ENCODE measurements around the gene VGLL4.
A peak's percentile ranks its signal among the peaks of the same experiment; 100 is the strongest.

The VGLL4 gene

GRCh38 chr3:11591391-11592282 is 52.1 kb downstream of the VGLL4 start:
- Histone ChIP-seq H3K79me2 (peaks cover 51% of the 10 kb centered on the region), H2AFZ (peak overlapping the region; percentile 85), H3K9me3 (ENCODE audit: control insufficient read depth, low read length) (no peaks in the 10 kb centered on the region), H3K27me3 (ENCODE audit: control insufficient read depth, insufficient read depth, low read length) (no peaks in the 10 kb centered on the region), H3K9ac (no peak overlapping the region), H3K4me1 (peaks cover 29% of the 10 kb centered on the region), H3K36me3 (ENCODE audit: control insufficient read depth, insufficient read depth, low read length) (no peaks in the 10 kb centered on the region), H3K4me2 (ENCODE audit: low read length) (peak overlapping the region; percentile 20), H3K27ac (peak overlapping the region; percentile 83), H3K4me3 (ENCODE audit: low read depth, low read length) (no peak overlapping the region)
- no peak for TF ChIP-seq CTCF (IDR thresholded peaks at IDR 0.05)

DNA sequence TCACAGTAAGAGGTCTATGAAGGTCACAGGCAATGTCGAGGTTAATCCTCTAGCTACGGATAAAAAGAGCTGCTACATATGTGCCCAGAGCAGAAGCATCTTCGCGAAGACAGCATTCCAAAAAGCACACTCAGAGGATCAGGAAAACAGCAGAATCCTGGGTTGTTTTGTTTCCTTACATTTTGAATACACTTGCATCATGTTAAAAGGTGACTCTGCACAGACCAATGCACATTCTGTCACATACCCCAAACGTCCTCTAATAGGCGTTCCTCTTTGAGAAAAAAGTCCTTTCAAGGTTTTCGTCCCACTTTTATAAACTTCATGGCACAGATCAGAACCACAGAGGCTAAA is 52.7 kb downstream of the VGLL4 start:
- Histone ChIP-seq H3K4me1 (peaks cover 29% of the 10 kb centered on the region), H3K27ac (peak overlapping the region; percentile 83)
- TF ChIP-seq CTCF (IDR thresholded peaks at IDR 0.05), result no peak

DNA sequence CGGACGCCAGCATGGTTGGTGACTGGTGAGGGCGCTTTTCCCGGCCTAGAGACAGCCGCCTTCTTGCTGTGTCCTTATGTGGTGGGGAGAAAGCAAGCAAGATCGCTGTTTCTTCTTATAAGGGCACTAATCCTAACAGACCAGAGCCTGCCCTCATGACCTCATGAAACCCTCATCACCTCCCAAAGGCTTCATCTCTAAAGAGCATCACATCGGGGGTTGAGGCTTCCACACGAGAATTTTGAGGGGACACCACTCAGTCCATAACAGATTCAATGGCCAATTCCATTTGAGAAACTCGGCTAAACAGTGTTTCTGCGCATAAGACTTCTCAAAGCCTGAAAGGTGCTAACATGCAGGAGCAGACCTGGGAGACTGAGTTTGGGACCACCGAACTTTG is 54.0 kb downstream of the VGLL4 start:
- no peaks in the 10 kb centered on the region for H3K9me3 ChIP-seq (ENCODE audit: control insufficient read depth, low read length)
- H3K4me3 ChIP-seq (ENCODE audit: low read depth, low read length), result no peak overlapping the region
- no peak overlapping the region for H3K27ac ChIP-seq
- no peaks in the 10 kb centered on the region for H3K27me3 ChIP-seq (ENCODE audit: control insufficient read depth, insufficient read depth, low read length)
- H2AFZ ChIP-seq, result no peak overlapping the region
- TF ChIP-seq CTCF (IDR thresholded peaks at IDR 0.05), result no peak
- H3K9ac ChIP-seq, result no peak overlapping the region
- no peaks in the 10 kb centered on the region for H3K36me3 ChIP-seq (ENCODE audit: control insufficient read depth, insufficient read depth, low read length)
- no peak overlapping the region for H3K4me2 ChIP-seq (ENCODE audit: low read length)
- H3K4me1 ChIP-seq, result peaks cover 29% of the 10 kb centered on the region
- peaks cover 59% of the 10 kb centered on the region for H3K79me2 ChIP-seq

More for the DNA sequence above, 52.7 kb downstream of the VGLL4 start:
- Histone ChIP-seq H3K9me3 (ENCODE audit: control insufficient read depth, low read length) (no peaks in the 10 kb centered on the region), H3K27me3 (ENCODE audit: control insufficient read depth, insufficient read depth, low read length) (no peaks in the 10 kb centered on the region), H2AFZ (peak overlapping the region; percentile 85), H3K9ac (no peak overlapping the region), H3K4me3 (ENCODE audit: low read depth, low read length) (no peak overlapping the region), H3K4me2 (ENCODE audit: low read length) (peak overlapping the region; percentile 20), H3K36me3 (ENCODE audit: control insufficient read depth, insufficient read depth, low read length) (no peaks in the 10 kb centered on the region), H3K79me2 (peaks cover 57% of the 10 kb centered on the region)

GRCh38 chr3:11588755-11589154 is 55.0 kb downstream of the VGLL4 start:
- H3K9ac ChIP-seq, result no peak overlapping the region

More at GRCh38 chr3:11588755-11589154, 55.0 kb downstream of the VGLL4 start:
- H3K4me1 ChIP-seq, result peaks cover 29% of the 10 kb centered on the region
- TF ChIP-seq CTCF (IDR thresholded peaks at IDR 0.05), result no peak
- H3K4me3 ChIP-seq (ENCODE audit: low read depth, low read length), result no peak overlapping the region
- H2AFZ ChIP-seq, result no peak overlapping the region
- H3K79me2 ChIP-seq, result peaks cover 60% of the 10 kb centered on the region
- no peaks in the 10 kb centered on the region for H3K36me3 ChIP-seq (ENCODE audit: control insufficient read depth, insufficient read depth, low read length)
- H3K27me3 ChIP-seq (ENCODE audit: control insufficient read depth, insufficient read depth, low read length), result no peaks in the 10 kb centered on the region
- no peak overlapping the region for H3K27ac ChIP-seq
- no peak overlapping the region for H3K4me2 ChIP-seq (ENCODE audit: low read length)
- no peaks in the 10 kb centered on the region for H3K9me3 ChIP-seq (ENCODE audit: control insufficient read depth, low read length)
